D341Med (cell line): Measurements from ENCODE around the gene SAMM50.

Experiments
- DNase-seq: peaks from one replicate; pipeline ENCODE4 v3.0.0; 2012; ENCODE audit warnings: low spot score

Gene SAMM50

GRCh38 chr22:44029069-44029468, 73.8 kb downstream of the SAMM50 start:
- no peak for DNase-seq

- no peak for DNase-seq
These were observed 74.9 kb downstream of the SAMM50 start for GRCh38 chr22:44030051-44030701.

GRCh38 chr22:44030702-44031082, 75.5 kb downstream of the SAMM50 start:
- DNase-seq = no peak

- DNase-seq = no peak
These were observed 76.1 kb downstream of the SAMM50 start for GRCh38 chr22:44031158-44031952.

GRCh38 chr22:44032126-44032730, 77.0 kb downstream of the SAMM50 start:
- DNase-seq = no peak

- DNase-seq = no peak
These were observed 78.0 kb downstream of the SAMM50 start for GRCh38 chr22:44033287-44033686.

GRCh38 chr22:44033694-44034093, 78.5 kb downstream of the SAMM50 start:
- DNase-seq = no peak

- DNase-seq = no peak
These were observed 82.5 kb downstream of the SAMM50 start for GRCh38 chr22:44037519-44038375.

GRCh38 chr22:44039566-44040171, 84.4 kb downstream of the SAMM50 start:
- no peak for DNase-seq

- DNase-seq = no peak
These were observed 87.3 kb downstream of the SAMM50 start for GRCh38 chr22:44042249-44043218.

GRCh38 chr22:44045145-44045544, 89.9 kb downstream of the SAMM50 start:
- DNase-seq = no peak
